DND-41 (cell line): ENCODE results near the gene RIPK4.

Experiments
- CTCF ChIP-seq: IDR thresholded peaks from 2 replicates; pipeline ENCODE4 v1.5.1; 2012; ENCODE audit warnings: borderline replicate concordance, low read length, moderate library complexity, mild to moderate bottlenecking; ENCODE audit not compliant: poor library complexity, severe bottlenecking; ENCODE audit errors: extremely low read depth
- EZH2 ChIP-seq: IDR thresholded peaks from 3 replicates; pipeline ENCODE4 v1.6.1; 2012; ENCODE audit warnings: borderline replicate concordance, low read depth, mild to moderate bottlenecking, moderate library complexity, low read length, inconsistent platforms; ENCODE audit not compliant: severe bottlenecking

- TF ChIP-seq CTCF, result no peak
- TF ChIP-seq EZH2, result no peak
These were observed 32.9 kb upstream of the RIPK4 start for GRCh38 chr21:41799763-41800162.
